HCT116 (cell line): Measurements from ENCODE around the gene PARP9. TPM values are rescaled to one million over a fixed set of nuclear protein-coding genes. Genes with fewer than 3 reads are reported as not detected.

Source experiments
- ATAC-seq: fragments of 200-7000 bp; cut with Tn5 transposase; 2 replicates; pipeline ENCODE4 v1.9.1; 2020; ENCODE audit warnings: mild to moderate bottlenecking, moderate library complexity
- BruUV-seq: library from RNA; stranded (reverse); fragments of 400-500 nt; replicated peaks from 2 replicates; lab custom pipeline; 2021; lab: Mats Ljungman, UMichigan
- CTCF ChIA-PET: fragments of 300-600 bp; sonication (Branson Sonifier 250); formaldehyde crosslinking; loops from one replicate; lab custom pipeline; 2021; ENCODE audit warnings: antibody characterized with exemption; lab: Charles Lee
- POLR2A ChIA-PET: fragments of 300-600, 350-600 bp; sonication (Branson Sonifier 250); formaldehyde crosslinking; loops from one replicate; lab custom pipeline; 2021; ENCODE audit warnings: antibody characterized with exemption; lab: Charles Lee
- RAD21 ChIA-PET, 2 experiments: fragments of 300-600 bp; sonication (Branson Sonifier 250); formaldehyde crosslinking; loops; one replicate each; lab custom pipeline; 2023; ENCODE audit warnings: low total read pairs in 2 of 2; ENCODE audit not compliant: uncharacterized antibody in 2 of 2, unreplicated experiment in 2 of 2, low non-redundant PET in 1 of 2; lab: Charles Lee
- DNase-seq: peaks from one replicate; pipeline ENCODE4 v3.0.0-alpha.2; 2010; ENCODE audit warnings: low read depth, low spot score
- H2AFZ ChIP-seq: fragments of 200-600 bp; shearing (Covaris generic), sonication (generic); 2 replicates; pipeline ENCODE4 v1.6.1; 2017; ENCODE audit warnings: low read depth, mixed run types, mixed read lengths, antibody characterized with exemption, low read length; ENCODE audit not compliant: poor library complexity, severe bottlenecking
- H3K27ac ChIP-seq: 2 replicates; pipeline ENCODE4 v1.5.1; 2012; ENCODE audit warnings: low read depth, low read length
- H3K27me3 ChIP-seq: fragments of 200-600 bp; sonication (generic); 2 replicates; pipeline ENCODE4 v1.6.1; 2016; ENCODE audit warnings: mixed run types, low read length, mixed read lengths; ENCODE audit not compliant: insufficient read depth
- H3K36me3 ChIP-seq, 2 experiments: fragments of 200-500 bp in 1 of 2; fragments of 200-600 bp in 1 of 2; sonication (Bioruptor generic) in 1 of 2; sonication (generic) in 1 of 2; 2 replicates each; pipeline versions ENCODE4 v1.5.1 to v1.6.1; 2014 to 2016; ENCODE audit warnings: low read length in 2 of 2, inconsistent platforms in 1 of 2, mixed read lengths in 1 of 2, mixed run types in 1 of 2; ENCODE audit not compliant: insufficient read depth in 2 of 2, control insufficient read depth in 1 of 2
- H3K4me1 ChIP-seq, 2 experiments: fragments of 200-600 bp in 1 of 2; sonication (generic) in 1 of 2; 2 replicates each; pipeline versions ENCODE4 v1.5.1 to v1.6.1; 2012 to 2017; ENCODE audit warnings: low read length in 2 of 2, inconsistent platforms in 1 of 2, mild to moderate bottlenecking in 1 of 2, mixed read lengths in 1 of 2, mixed run types in 1 of 2, moderate library complexity in 1 of 2; ENCODE audit not compliant: insufficient read depth in 2 of 2, control insufficient read depth in 1 of 2
- H3K4me2 ChIP-seq: fragments of 200-600 bp; sonication (generic); 2 replicates; pipeline ENCODE4 v1.6.1; 2017; ENCODE audit warnings: mixed run types, low read length, mixed read lengths
- H3K4me3 ChIP-seq, 2 experiments: fragments of 200-600 bp in 1 of 2; sonication (generic) in 1 of 2; replicated peaks in 1 of 2; 2 replicates each; pipeline ENCODE4 v1.5.1; 2011 to 2016; ENCODE audit warnings: low read length in 2 of 2, control low read depth in 1 of 2, low read depth in 1 of 2, mild to moderate bottlenecking in 1 of 2, mixed read lengths in 1 of 2, mixed run types in 1 of 2
- H3K79me2 ChIP-seq: fragments of 200-600 bp; sonication (generic); 2 replicates; pipeline ENCODE4 v1.6.1; 2017; ENCODE audit warnings: mild to moderate bottlenecking, mixed run types, low read length, moderate library complexity, mixed read lengths; ENCODE audit not compliant: insufficient read depth
- H3K9ac ChIP-seq: fragments of 200-600 bp; sonication (generic); 2 replicates; pipeline ENCODE4 v1.6.1; 2016; ENCODE audit warnings: low read length, mixed read lengths
- H3K9me2 ChIP-seq: fragments of 200-600 bp; sonication (generic), shearing (Covaris generic); 2 replicates; pipeline ENCODE4 v1.6.1; 2017; ENCODE audit warnings: mixed run types, mild to moderate bottlenecking, moderate library complexity; ENCODE audit not compliant: insufficient read depth
- H3K9me3 ChIP-seq, 2 experiments: fragments of 200-500 bp in 1 of 2; fragments of 200-600 bp in 1 of 2; sonication (Bioruptor generic) in 1 of 2; sonication (generic) in 1 of 2; 2 replicates each; pipeline ENCODE4 v1.6.1; 2014 to 2017; ENCODE audit warnings: low read length in 2 of 2, mixed read lengths in 2 of 2, inconsistent platforms in 1 of 2, low read depth in 1 of 2, mild to moderate bottlenecking in 1 of 2, mixed run types in 1 of 2, moderate library complexity in 1 of 2; ENCODE audit not compliant: control insufficient read depth in 1 of 2, insufficient read depth in 1 of 2
- H4K20me1 ChIP-seq: fragments of 200-600 bp; sonication (generic), shearing (Covaris generic); 2 replicates; pipeline ENCODE4 v1.6.1; 2017; ENCODE audit warnings: mixed run types, mild to moderate bottlenecking, moderate library complexity; ENCODE audit not compliant: insufficient read depth
- CBX3 ChIP-seq: IDR thresholded peaks from 2 replicates; pipeline ENCODE4 v1.6.1; 2012; ENCODE audit warnings: low read depth
- CEBPB ChIP-seq: IDR thresholded peaks from 2 replicates; pipeline ENCODE4 v1.6.1; 2012; ENCODE audit warnings: low read depth
- FOSL1 ChIP-seq: IDR thresholded peaks from 2 replicates; pipeline ENCODE4 v1.6.1; 2012; ENCODE audit warnings: low read depth
- JUND ChIP-seq: IDR thresholded peaks from 2 replicates; pipeline ENCODE4 v1.6.1; 2012
- MAX ChIP-seq: IDR thresholded peaks from 2 replicates; pipeline ENCODE4 v1.6.1; 2012
- POLR2AphosphoS5 ChIP-seq: IDR thresholded peaks from 2 replicates; pipeline ENCODE4 v1.6.1; 2011; ENCODE audit warnings: mild to moderate bottlenecking, low read depth, low read length, moderate library complexity
- RAD21 ChIP-seq: IDR thresholded peaks from 2 replicates; pipeline ENCODE4 v1.6.1; 2012; ENCODE audit warnings: low read depth, mild to moderate bottlenecking
- SIN3A ChIP-seq: IDR thresholded peaks from 2 replicates; pipeline ENCODE4 v1.6.1; 2012; ENCODE audit warnings: low read depth
- SP1 ChIP-seq: IDR thresholded peaks from 2 replicates; pipeline ENCODE4 v1.6.1; 2012; ENCODE audit warnings: low read depth
- SRF ChIP-seq: IDR thresholded peaks from 2 replicates; pipeline ENCODE4 v1.6.1; 2012; ENCODE audit warnings: low read depth
- TCF7L2 ChIP-seq: IDR thresholded peaks from 2 replicates; pipeline ENCODE4 v1.7.0; 2011; ENCODE audit warnings: borderline replicate concordance, inconsistent platforms; ENCODE audit not compliant: insufficient read depth, insufficient read length; ENCODE audit errors: extremely low read depth
- ZBTB33 ChIP-seq: IDR thresholded peaks from 2 replicates; pipeline ENCODE4 v1.6.1; 2011; ENCODE audit warnings: mild to moderate bottlenecking, low read length, moderate library complexity; ENCODE audit not compliant: insufficient replicate concordance; ENCODE audit errors: extremely low read depth
- intact Hi-C: fragments of 100-400 bp; cut with micrococcal nuclease; formaldehyde crosslinking; loops from 2 replicates; pipeline ENCODE4 v1.10.0; 2022
- total RNA-seq: library from RNA; stranded (reverse); gene quantifications from one replicate; pipeline ENCODE4 v1.2.1, GENCODE V29; 2021; ENCODE audit not compliant: unreplicated experiment

PARP9 gene
- total RNA-seq, 1 experiment from 2014 or later = 9.5 TPM

GRCh38 chr3:122533931-122534334, 30.2 kb downstream of the PARP9 start:
- CTCF ChIA-PET = no interaction called here
- RAD21 ChIA-PET = no interaction called here
- no TSS peak for BruUV-seq
- POLR2A ChIA-PET = no interaction called here
- no peaks in the 10 kb centered on the region for H3K9me2 ChIP-seq
- no peaks in the 10 kb centered on the region for H4K20me1 ChIP-seq
- DNase-seq = peak; percentile 78
- no peak overlapping the region; the same call in 1 of the 2 replicates for H3K27ac ChIP-seq
- H3K27me3 ChIP-seq = no peaks in the 10 kb centered on the region
- H3K4me3 ChIP-seq = no peak overlapping the region
- no peak overlapping the region for H2AFZ ChIP-seq
- no peak overlapping the region for H3K9ac ChIP-seq
- H3K9me3 ChIP-seq = no peaks in the 10 kb centered on the region
- H3K36me3 ChIP-seq = no peaks in the 10 kb centered on the region
- peaks cover 12 to 15% of the 10 kb centered on the region in 2 experiments for H3K4me1 ChIP-seq
- H3K4me2 ChIP-seq = peak overlapping the region; percentile 64
- intact Hi-C loops = no loop called here
- peak; percentile 100 for ATAC-seq
- no peaks in the 10 kb centered on the region for H3K79me2 ChIP-seq
- TF ChIP-seq MAX (0 out of 2 replicates have a peak, but pooled peaks have one; percentile 4), CEBPB (peak; percentile 73), POLR2AphosphoS5 (no peak), SRF (peak; percentile 41; the same call in 1 of the 2 replicates), SP1 (peak; percentile 73), CBX3 (0 out of 2 replicates have a peak, but pooled peaks have one; percentile 28), ZBTB33 (no peak), FOSL1 (peak; percentile 94), JUND (peak; percentile 94), RAD21 (no peak), TCF7L2 (no peak), SIN3A (no peak)
